Measurements from ENCODE around the gene PRKG2.
A peak's percentile ranks its signal among the peaks of the same experiment; 100 is the strongest.

Gene PRKG2

DNA sequence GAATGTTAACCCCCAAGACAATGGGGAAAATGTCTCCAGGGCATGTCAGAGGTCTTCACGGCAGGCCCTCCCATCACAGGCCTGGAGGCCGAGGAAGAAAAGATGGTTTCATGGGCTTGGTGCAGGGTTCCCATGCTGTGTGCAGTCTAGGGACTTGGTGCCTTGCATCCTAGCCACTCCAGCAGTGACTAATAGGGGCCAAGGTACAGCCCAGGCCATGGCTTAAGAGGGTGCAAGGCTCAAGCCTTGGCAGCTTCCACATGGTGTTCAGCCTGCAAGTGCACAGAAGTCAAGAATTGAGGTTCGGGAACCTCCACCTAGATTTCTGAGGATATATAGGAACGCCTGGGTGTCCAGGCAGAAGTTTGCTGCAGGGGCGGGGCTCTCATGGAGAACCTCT is 133.9 kb downstream of the PRKG2 start:
- DNase-seq (ENCODE audit: low read depth) = no peak
- in situ Hi-C loops (cut with HindIII; ENCODE audit: low sequenced_read_pairs) = no loop called here
- TF ChIP-seq, protein P1, sequence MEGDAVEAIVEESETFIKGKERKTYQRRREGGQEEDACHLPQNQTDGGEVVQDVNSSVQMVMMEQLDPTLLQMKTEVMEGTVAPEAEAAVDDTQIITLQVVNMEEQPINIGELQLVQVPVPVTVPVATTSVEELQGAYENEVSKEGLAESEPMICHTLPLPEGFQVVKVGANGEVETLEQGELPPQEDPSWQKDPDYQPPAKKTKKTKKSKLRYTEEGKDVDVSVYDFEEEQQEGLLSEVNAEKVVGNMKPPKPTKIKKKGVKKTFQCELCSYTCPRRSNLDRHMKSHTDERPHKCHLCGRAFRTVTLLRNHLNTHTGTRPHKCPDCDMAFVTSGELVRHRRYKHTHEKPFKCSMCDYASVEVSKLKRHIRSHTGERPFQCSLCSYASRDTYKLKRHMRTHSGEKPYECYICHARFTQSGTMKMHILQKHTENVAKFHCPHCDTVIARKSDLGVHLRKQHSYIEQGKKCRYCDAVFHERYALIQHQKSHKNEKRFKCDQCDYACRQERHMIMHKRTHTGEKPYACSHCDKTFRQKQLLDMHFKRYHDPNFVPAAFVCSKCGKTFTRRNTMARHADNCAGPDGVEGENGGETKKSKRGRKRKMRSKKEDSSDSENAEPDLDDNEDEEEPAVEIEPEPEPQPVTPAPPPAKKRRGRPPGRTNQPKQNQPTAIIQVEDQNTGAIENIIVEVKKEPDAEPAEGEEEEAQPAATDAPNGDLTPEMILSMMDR (IDR thresholded peaks at IDR 0.05; ENCODE audit: low read depth, low read length, missing control alignments) = no peak
- H3K4me3 ChIP-seq (ENCODE audit: low read depth, low read length) = no peak overlapping the region

DNA sequence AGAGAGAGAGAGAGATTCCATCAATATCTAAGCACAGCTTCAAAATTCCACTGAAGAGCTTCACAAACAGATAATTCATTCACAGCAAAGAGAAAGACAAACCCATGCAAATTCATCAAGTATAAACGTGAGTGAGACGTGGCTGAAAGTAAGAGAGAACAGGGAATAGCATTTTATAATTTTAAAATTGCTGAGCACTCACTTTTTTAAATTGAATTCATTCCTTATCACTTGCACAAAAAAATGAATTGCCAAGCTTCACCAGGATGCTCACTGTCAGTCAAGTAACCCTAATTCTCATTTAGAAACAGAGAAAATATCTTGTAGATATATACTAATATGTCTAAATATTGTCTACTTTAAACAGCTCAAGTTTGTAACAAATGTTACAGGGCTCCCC is 144.0 kb downstream of the PRKG2 start:
- TF ChIP-seq, protein P1 (IDR thresholded peaks at IDR 0.05; ENCODE audit: low read depth, low read length, missing control alignments) = no peak
- H3K4me3 ChIP-seq (ENCODE audit: low read depth, low read length) = no peak overlapping the region
- no peak for DNase-seq (ENCODE audit: low read depth)
- in situ Hi-C loops (cut with HindIII; ENCODE audit: low sequenced_read_pairs) = loop anchor here (25.0 kb wide), 1 partner anchor 291 kb away; no protein-coding TSS in a partner anchor

DNA sequence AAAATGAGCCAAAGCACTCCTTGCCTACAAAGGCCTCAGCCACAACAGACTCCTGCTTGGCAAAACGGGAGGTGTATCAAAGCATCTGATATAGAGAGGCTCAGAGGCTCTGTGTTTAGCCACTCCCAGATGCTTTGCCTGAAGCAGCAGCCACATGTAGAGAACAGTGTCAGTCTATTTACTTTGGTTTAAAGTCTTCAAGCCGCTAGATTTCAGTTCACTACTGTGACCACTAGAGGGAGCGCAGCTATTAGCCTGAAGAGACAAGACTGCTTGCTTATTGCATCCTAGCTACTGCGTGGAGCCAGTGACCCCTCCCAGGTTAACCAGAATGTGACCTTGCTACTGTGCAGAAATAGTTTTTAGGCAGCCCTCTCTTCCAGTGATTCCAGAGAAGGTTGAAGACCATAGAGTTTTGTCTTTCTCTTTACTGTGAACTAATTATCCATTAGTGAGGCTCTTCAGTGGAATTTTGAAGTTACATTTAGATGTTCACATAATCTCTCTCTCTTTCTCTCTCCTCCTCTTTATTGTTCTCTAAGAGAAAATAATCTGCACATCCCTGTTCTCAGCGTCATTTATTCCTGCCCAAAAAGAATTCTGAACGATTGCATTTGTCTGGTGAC is 145.2 kb downstream of the PRKG2 start:
- TF ChIP-seq, protein P1 (IDR thresholded peaks at IDR 0.05; ENCODE audit: low read depth, low read length, missing control alignments) = peak; percentile 93
- H3K4me3 ChIP-seq (ENCODE audit: low read depth, low read length) = no peak overlapping the region
- in situ Hi-C loops (cut with HindIII; ENCODE audit: low sequenced_read_pairs) = loop anchor here (25.0 kb wide), 1 partner anchor 292 kb away; no protein-coding TSS in a partner anchor
- peak; percentile 89 for DNase-seq (ENCODE audit: low read depth)

DNA sequence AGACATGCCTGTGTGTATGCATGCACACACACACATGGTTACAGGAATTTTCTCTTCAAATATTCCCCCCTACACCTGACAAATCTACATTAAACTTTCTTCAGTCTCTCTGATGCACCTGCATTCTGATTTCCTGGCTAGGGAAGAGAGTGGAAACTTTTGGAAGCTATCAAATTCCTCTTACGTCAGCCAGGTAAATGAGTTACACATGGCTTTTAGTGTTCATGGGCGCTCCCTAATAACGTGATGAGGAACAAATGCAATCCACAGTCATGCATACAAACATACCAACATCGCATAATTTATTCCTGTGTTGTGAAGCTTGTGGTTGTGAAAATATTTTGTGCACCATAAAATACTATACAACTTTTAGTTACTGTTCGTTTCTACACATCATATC is 149.6 kb downstream of the PRKG2 start:
- in situ Hi-C loops (cut with HindIII; ENCODE audit: low sequenced_read_pairs) = loop anchor here (25.0 kb wide), 1 partner anchor 297 kb away; no protein-coding TSS in a partner anchor
- TF ChIP-seq, protein P1 (IDR thresholded peaks at IDR 0.05; ENCODE audit: low read depth, low read length, missing control alignments) = no peak
- no peak overlapping the region for H3K4me3 ChIP-seq (ENCODE audit: low read depth, low read length)
- no peak for DNase-seq (ENCODE audit: low read depth)

DNA sequence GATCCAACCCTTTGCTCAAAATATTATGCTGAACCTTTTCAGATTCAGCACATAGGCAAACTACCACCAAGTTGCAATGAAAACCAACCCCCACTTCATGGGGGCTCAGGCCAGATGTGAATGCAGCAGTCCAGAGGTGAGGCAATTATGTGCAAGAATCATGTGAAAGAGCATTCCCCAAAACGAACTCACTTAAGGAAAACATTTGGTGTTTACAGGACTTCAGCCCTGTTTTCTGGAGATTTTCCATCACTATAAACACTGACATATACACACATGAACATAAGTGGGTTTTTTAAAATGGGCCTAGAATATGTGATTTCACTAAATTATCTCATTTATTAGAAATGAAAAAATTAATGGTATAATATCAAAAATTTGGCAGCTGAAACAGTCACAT is 153.0 kb downstream of the PRKG2 start:
- H3K4me3 ChIP-seq (ENCODE audit: low read depth, low read length) = no peak overlapping the region
- TF ChIP-seq, protein P1 (IDR thresholded peaks at IDR 0.05; ENCODE audit: low read depth, low read length, missing control alignments) = no peak
- in situ Hi-C loops (cut with HindIII; ENCODE audit: low sequenced_read_pairs) = loop anchor here (25.0 kb wide), 1 partner anchor 300 kb away; no protein-coding TSS in a partner anchor
- no peak for DNase-seq (ENCODE audit: low read depth)

DNA sequence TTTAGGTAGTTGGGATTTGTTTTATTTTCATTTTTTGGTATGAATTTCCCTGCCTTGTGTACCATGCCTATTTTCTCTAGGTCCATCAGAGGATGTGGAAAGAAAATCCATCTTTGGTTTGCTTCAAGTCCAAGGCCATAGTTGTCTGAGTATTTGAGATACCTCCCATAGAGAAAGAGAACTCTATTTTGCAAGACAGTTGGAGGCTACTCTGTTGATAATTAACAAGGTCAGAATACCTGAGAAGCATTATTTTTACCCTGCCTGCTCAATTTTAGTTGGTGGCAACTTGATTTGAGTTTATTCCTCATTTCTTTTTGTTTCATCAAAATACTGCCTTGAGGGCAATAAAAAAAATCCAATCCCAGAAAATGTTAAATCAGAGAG is 153.7 kb downstream of the PRKG2 start:
- no peak overlapping the region for H3K4me3 ChIP-seq (ENCODE audit: low read depth, low read length)
- in situ Hi-C loops (cut with HindIII; ENCODE audit: low sequenced_read_pairs) = loop anchor here (25.0 kb wide), 1 partner anchor 301 kb away; no protein-coding TSS in a partner anchor
- TF ChIP-seq, protein P1 (IDR thresholded peaks at IDR 0.05; ENCODE audit: low read depth, low read length, missing control alignments) = no peak
- no peak for DNase-seq (ENCODE audit: low read depth)

Measured in astrocyte of the cerebellum (primary cell).